Activated naive CD4-positive, alpha-beta T cell treated with anti-CD3 and anti-CD28 coated beads, Interleukin-2, amount 50 U/mL, for 16 hours (primary cell): Measurements from ENCODE around the gene TECRL.

Experiments
- DNase-seq: peaks from one replicate; pipeline ENCODE4 v3.0.0-alpha.2; 2020

Gene TECRL

GRCh38 chr4:64326507-64326906, 82.7 kb downstream of the TECRL start:
- DNase-seq = no peak

GRCh38 chr4:64306255-64306565, 103.0 kb downstream of the TECRL start:
- DNase-seq = no peak

- no peak for DNase-seq
These were observed 103.5 kb downstream of the TECRL start for GRCh38 chr4:64305565-64306254.

- no peak for DNase-seq
These were observed 136.8 kb downstream of the TECRL start for GRCh38 chr4:64272432-64272831.

GRCh38 chr4:64271601-64272081, 137.6 kb downstream of the TECRL start:
- DNase-seq = no peak

- no peak for DNase-seq
These were observed 142.6 kb downstream of the TECRL start for GRCh38 chr4:64266669-64267068.

- DNase-seq = no peak
These were observed 143.0 kb downstream of the TECRL start for GRCh38 chr4:64266263-64266662.

GRCh38 chr4:64251781-64252180, 157.5 kb downstream of the TECRL start:
- DNase-seq = no peak

- no peak for DNase-seq
These were observed 158.8 kb downstream of the TECRL start for GRCh38 chr4:64250488-64250887.

- no peak for DNase-seq
These were observed 159.2 kb downstream of the TECRL start for GRCh38 chr4:64250061-64250460.

GRCh38 chr4:64248186-64248585, 161.1 kb downstream of the TECRL start:
- DNase-seq = no peak

GRCh38 chr4:64230709-64231310, 178.4 kb downstream of the TECRL start:
- no peak for DNase-seq
